HFFc6 (cell line): ENCODE data around the gene FRMPD4. TPM values are rescaled to one million over a fixed set of nuclear protein-coding genes. Genes with fewer than 3 reads are reported as not detected.

Source experiments
- DNase-seq: peaks from one replicate; pipeline ENCODE4 v3.0.0-alpha.2; 2018
- H3K27ac Mint-ChIP-seq: 2 replicates; pipeline ENCODE4 v1.8.0; 2020; ENCODE audit warnings: mild to moderate bottlenecking, mixed read lengths
- H3K27me3 Mint-ChIP-seq: 2 replicates; pipeline ENCODE4 v1.8.0; 2021; ENCODE audit warnings: mild to moderate bottlenecking, moderate library complexity, mixed read lengths; ENCODE audit not compliant: insufficient read depth
- H3K36me3 Mint-ChIP-seq: 2 replicates; pipeline ENCODE4 v1.8.0; 2021; ENCODE audit warnings: low read depth, mixed read lengths
- H3K4me1 Mint-ChIP-seq: 2 replicates; pipeline ENCODE4 v1.8.0; 2020; ENCODE audit warnings: low read depth, mixed read lengths
- H3K4me3 Mint-ChIP-seq: 2 replicates; pipeline ENCODE4 v1.8.0; 2020; ENCODE audit warnings: mild to moderate bottlenecking, moderate library complexity, mixed read lengths
- H3K9me3 Mint-ChIP-seq: 2 replicates; pipeline ENCODE4 v1.8.0; 2020; ENCODE audit warnings: mild to moderate bottlenecking, mixed read lengths
- CTCF ChIP-seq: fragments of 200-600 bp; sonication (generic); IDR thresholded peaks from 2 replicates; pipeline ENCODE4 v1.5.0; 2021; ENCODE audit warnings: antibody characterized with exemption, mild to moderate bottlenecking
- total RNA-seq, 6 experiments: library from RNA; stranded (reverse); fragmentation: NEBNext Ultra II Directional; extraction: Animal tissue kit (Norgen Biotek cat#: 25700); gene quantifications; 2 replicates in 1 of 6; 3 replicates in 5 of 6; pipeline ENCODE4 v1.2.3, GENCODE V29; 2021

FRMPD4 gene
- total RNA-seq, 6 experiments from 2014 or later: 0.09 to 0.55 (median 0.47) TPM

DNA sequence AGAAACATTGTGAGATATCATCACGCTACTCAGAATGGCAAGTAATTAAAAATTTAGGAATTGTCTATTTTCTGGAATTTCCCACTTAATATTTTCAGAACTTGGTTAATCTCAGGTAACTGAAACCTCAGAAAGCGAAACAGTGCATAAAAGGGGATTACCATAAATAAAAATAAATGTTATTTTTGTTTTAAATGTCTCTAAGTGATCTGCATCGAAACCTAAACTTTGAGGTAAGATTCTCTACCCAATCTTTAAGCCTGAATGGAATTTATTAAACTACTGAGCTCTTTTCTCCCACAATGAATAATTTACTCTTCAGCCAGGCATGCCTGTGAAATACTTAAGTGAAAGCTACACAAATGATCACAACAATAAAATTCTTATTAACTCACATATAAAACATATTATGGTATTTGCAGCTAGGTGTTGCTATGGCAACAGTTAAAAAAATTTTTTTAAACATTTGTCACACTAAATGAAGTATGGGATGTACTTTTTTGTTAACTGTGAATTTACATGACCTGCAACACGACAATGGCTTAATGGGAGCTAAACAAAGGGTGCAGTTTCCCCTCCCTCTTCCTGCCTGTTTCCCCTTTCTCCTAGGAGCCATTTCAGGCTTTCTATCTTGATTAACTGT, 432.7 kb downstream of the FRMPD4 start:
- DNase-seq: no peak

GRCh38 chrX:12579311-12579710, 441.0 kb downstream of the FRMPD4 start:
- no peak overlapping the region for H3K27ac Mint-ChIP-seq
- no peaks in the 10 kb centered on the region; the same call in 1 of the 2 replicates for H3K27me3 Mint-ChIP-seq
- H3K36me3 Mint-ChIP-seq: no peaks in the 10 kb centered on the region

More for the DNA sequence above, 432.7 kb downstream of the FRMPD4 start:
- Mint-ChIP-seq H3K27me3 (no peaks in the 10 kb centered on the region), H3K4me1 (no peaks in the 10 kb centered on the region), H3K9me3 (no peaks in the 10 kb centered on the region), H3K36me3 (no peaks in the 10 kb centered on the region), H3K27ac (no peak overlapping the region), H3K4me3 (no peak overlapping the region)
- no peak for TF ChIP-seq CTCF

DNA sequence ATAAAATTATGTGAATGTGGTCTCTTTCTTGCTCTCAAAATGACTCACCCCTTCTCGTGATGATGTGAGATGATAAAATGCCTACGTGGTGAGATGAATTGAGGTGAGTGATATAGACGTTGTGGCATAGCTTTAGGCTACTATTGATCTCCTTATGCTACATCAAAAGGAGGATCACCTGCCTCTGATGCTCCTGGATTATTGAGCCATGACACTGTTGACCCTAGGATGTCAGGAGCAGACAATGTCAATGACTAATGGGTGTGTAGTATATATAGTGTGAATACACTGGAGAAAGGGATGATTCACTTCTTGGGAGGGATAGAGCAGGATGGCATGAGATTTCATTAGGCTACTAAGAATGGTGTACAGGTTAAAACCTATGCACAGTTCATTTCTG, 442.3 kb downstream of the FRMPD4 start:
- H3K36me3 Mint-ChIP-seq: no peaks in the 10 kb centered on the region
- no peak for DNase-seq
- no peak overlapping the region for H3K4me3 Mint-ChIP-seq
- peaks cover 19% of the 10 kb centered on the region for H3K4me1 Mint-ChIP-seq
- no peaks in the 10 kb centered on the region; the same call in 1 of the 2 replicates for H3K9me3 Mint-ChIP-seq
- H3K27ac Mint-ChIP-seq: no peak overlapping the region
- no peak for TF ChIP-seq CTCF
- H3K27me3 Mint-ChIP-seq: no peaks in the 10 kb centered on the region; the same call in 1 of the 2 replicates

More at GRCh38 chrX:12579311-12579710, 441.0 kb downstream of the FRMPD4 start:
- Mint-ChIP-seq H3K9me3 (no peaks in the 10 kb centered on the region; the same call in 1 of the 2 replicates), H3K4me3 (no peak overlapping the region), H3K4me1 (peaks cover 19% of the 10 kb centered on the region)
- DNase-seq: no peak
- no peak for TF ChIP-seq CTCF

GRCh38 chrX:12581546-12581945, 443.3 kb downstream of the FRMPD4 start:
- TF ChIP-seq CTCF: no peak
- peaks cover 19% of the 10 kb centered on the region for H3K4me1 Mint-ChIP-seq
- no peaks in the 10 kb centered on the region; the same call in 1 of the 2 replicates for H3K27me3 Mint-ChIP-seq
- H3K4me3 Mint-ChIP-seq: peak overlapping the region; percentile 15
- no peak for DNase-seq
- no peak overlapping the region for H3K27ac Mint-ChIP-seq
- no peaks in the 10 kb centered on the region; the same call in 1 of the 2 replicates for H3K9me3 Mint-ChIP-seq
- no peaks in the 10 kb centered on the region for H3K36me3 Mint-ChIP-seq

GRCh38 chrX:12582649-12583048, 444.4 kb downstream of the FRMPD4 start:
- TF ChIP-seq CTCF: no peak
- Mint-ChIP-seq H3K9me3 (no peaks in the 10 kb centered on the region; the same call in 1 of the 2 replicates), H3K4me1 (peaks cover 19% of the 10 kb centered on the region), H3K27me3 (no peaks in the 10 kb centered on the region; the same call in 1 of the 2 replicates), H3K27ac (no peak overlapping the region), H3K4me3 (no peak overlapping the region), H3K36me3 (no peaks in the 10 kb centered on the region)
- DNase-seq: no peak
